ENCODE data around the gene KHDRBS2. TPM values are rescaled to one million over a fixed set of nuclear protein-coding genes. Genes with fewer than 3 reads are reported as not detected.

Gene KHDRBS2
- total RNA-seq, 2 experiments from 2014 or later, result not detected

GRCh38 chr6:62284725-62285124 is 1.3 kb downstream of the KHDRBS2 start:
- no peak for TF ChIP-seq CTCF (IDR thresholded peaks at IDR 0.05)
- Histone ChIP-seq H3K4me1 (ENCODE audit: insufficient read depth, low read length) (no peaks in the 10 kb centered on the region), H3K36me3 (ENCODE audit: insufficient read depth, low read length) (no peaks in the 10 kb centered on the region), H3K27me3 (ENCODE audit: control insufficient read depth in 1 of 2, insufficient read depth in 2 of 2, low read length in 2 of 2) (no peaks in the 10 kb centered on the region), H3K4me3 (ENCODE audit: low read length) (no peak overlapping the region), H3K27ac (ENCODE audit: low read depth in 1 of 2, low read length in 2 of 2) (no peak overlapping the region), H3K9me3 (ENCODE audit: control insufficient read depth in 1 of 2, insufficient read depth in 1 of 2, low read length in 2 of 2) (peaks cover 0 to 11% of the 10 kb centered on the region in 2 experiments)
- DNase-seq, result no peak
- Mint-ChIP-seq H3K4me3 (no peak overlapping the region), H3K36me3 (ENCODE audit: low read depth) (no peaks in the 10 kb centered on the region), H3K27ac (no peak overlapping the region), H3K27me3 (peaks cover 16% of the 10 kb centered on the region), H3K9me3 (no peaks in the 10 kb centered on the region), H3K4me1 (ENCODE audit: low read depth) (no peaks in the 10 kb centered on the region)
- POLR2A ChIA-PET, result no interaction called here
- intact Hi-C loops (cut with DNase I, micrococcal nuclease), result no loop called here
- CTCF ChIA-PET, result no interaction called here
- no peak for ATAC-seq (ENCODE audit: poor library complexity)

GRCh38 chr6:62283796-62284411 is 2.1 kb downstream of the KHDRBS2 start:
- H3K36me3 ChIP-seq (ENCODE audit: insufficient read depth, low read length), result no peaks in the 10 kb centered on the region
- no peak overlapping the region for H3K27ac Mint-ChIP-seq
- H3K36me3 Mint-ChIP-seq (ENCODE audit: low read depth), result no peaks in the 10 kb centered on the region
- no peaks in the 10 kb centered on the region for H3K4me1 Mint-ChIP-seq (ENCODE audit: low read depth)
- H3K27me3 ChIP-seq (ENCODE audit: control insufficient read depth in 1 of 2, insufficient read depth in 2 of 2, low read length in 2 of 2), result no peaks in the 10 kb centered on the region
- no peak overlapping the region for H3K27ac ChIP-seq (ENCODE audit: low read depth in 1 of 2, low read length in 2 of 2)
- DNase-seq (peak in 2 of 14 experiments; percentile 4 to 5), ATAC-seq (ENCODE audit: poor library complexity) (no peak)
- H3K27me3 Mint-ChIP-seq, result peaks cover 16% of the 10 kb centered on the region
- no peaks in the 10 kb centered on the region for H3K9me3 Mint-ChIP-seq
- H3K4me3 Mint-ChIP-seq, result no peak overlapping the region
- CTCF ChIA-PET, result no interaction called here
- POLR2A ChIA-PET, result no interaction called here
- intact Hi-C loops (cut with DNase I, micrococcal nuclease), result no loop called here
- no peak overlapping the region for H3K4me3 ChIP-seq (ENCODE audit: low read length)
- H3K9me3 ChIP-seq (ENCODE audit: control insufficient read depth in 1 of 2, insufficient read depth in 1 of 2, low read length in 2 of 2), result peaks cover 0 to 11% of the 10 kb centered on the region in 2 experiments
- no peaks in the 10 kb centered on the region for H3K4me1 ChIP-seq (ENCODE audit: insufficient read depth, low read length)
- TF ChIP-seq CTCF (IDR thresholded peaks at IDR 0.05), result no peak

- ChIA-PET POLR2A (no interaction called here), CTCF (no interaction called here)
- Histone ChIP-seq H3K27me3 (ENCODE audit: control insufficient read depth in 1 of 2, insufficient read depth in 2 of 2, low read length in 2 of 2) (no peaks in the 10 kb centered on the region), H3K4me3 (ENCODE audit: low read length) (no peak overlapping the region), H3K27ac (ENCODE audit: low read depth in 1 of 2, low read length in 2 of 2) (no peak overlapping the region), H3K9me3 (ENCODE audit: control insufficient read depth in 1 of 2, insufficient read depth in 1 of 2, low read length in 2 of 2) (peaks cover 0 to 11% of the 10 kb centered on the region in 2 experiments), H3K36me3 (ENCODE audit: insufficient read depth, low read length) (no peaks in the 10 kb centered on the region), H3K4me1 (ENCODE audit: insufficient read depth, low read length) (no peaks in the 10 kb centered on the region)
- no peak overlapping the region for H3K27ac Mint-ChIP-seq
- H3K9me3 Mint-ChIP-seq, result no peaks in the 10 kb centered on the region
- ATAC-seq (ENCODE audit: poor library complexity), result no peak
- H3K27me3 Mint-ChIP-seq, result peaks cover 16% of the 10 kb centered on the region
- intact Hi-C loops (cut with DNase I, micrococcal nuclease), result no loop called here
- no peaks in the 10 kb centered on the region for H3K4me1 Mint-ChIP-seq (ENCODE audit: low read depth)
- no peak for TF ChIP-seq CTCF (IDR thresholded peaks at IDR 0.05)
- no peak for DNase-seq
- H3K36me3 Mint-ChIP-seq (ENCODE audit: low read depth), result no peaks in the 10 kb centered on the region
- H3K4me3 Mint-ChIP-seq, result no peak overlapping the region
Observed at GRCh38 chr6:62283365-62283764, 2.7 kb downstream of the KHDRBS2 start.
